GM21423 (cell line): Measurements from ENCODE around the gene MAP7.

ENCODE experiments used
- ATAC-seq: cut with Tn5 transposase; IDR thresholded peaks from one replicate; pipeline ENCODE4 v1.9.1; 2021; ENCODE audit warnings: mild to moderate bottlenecking, moderate library complexity; ENCODE audit not compliant: unreplicated experiment

Gene MAP7

GRCh38 chr6:136566007-136566487 is 15.8 kb upstream of the MAP7 start:
- no peak for ATAC-seq

- no peak for ATAC-seq
Observed at GRCh38 chr6:136564180-136564579, 14.0 kb upstream of the MAP7 start.

GRCh38 chr6:136563386-136564152 is 13.3 kb upstream of the MAP7 start:
- no peak for ATAC-seq

GRCh38 chr6:136562211-136562610 is 12.0 kb upstream of the MAP7 start:
- no peak for ATAC-seq

- ATAC-seq = no peak
Observed at GRCh38 chr6:136553166-136553787, 3.1 kb upstream of the MAP7 start.

GRCh38 chr6:136552054-136552453 is 1.8 kb upstream of the MAP7 start:
- no peak for ATAC-seq

GRCh38 chr6:136551103-136551502 is 881 bp upstream of the MAP7 start:
- no peak for ATAC-seq

- ATAC-seq = peak; percentile 47
Observed at GRCh38 chr6:136550045-136550329, 235 bp downstream of the MAP7 start.

- no peak for ATAC-seq
Observed at GRCh38 chr6:136549300-136550044, 750 bp downstream of the MAP7 start.

- no peak for ATAC-seq
Observed at GRCh38 chr6:136548582-136549299, 1.5 kb downstream of the MAP7 start.

- no peak for ATAC-seq
Observed at GRCh38 chr6:136547871-136548270, 2.4 kb downstream of the MAP7 start.

GRCh38 chr6:136547336-136547735 is 2.9 kb downstream of the MAP7 start:
- no peak for ATAC-seq

- no peak for ATAC-seq
Observed at GRCh38 chr6:136546331-136546730, 3.9 kb downstream of the MAP7 start.

GRCh38 chr6:136544326-136544725 is 5.9 kb downstream of the MAP7 start:
- ATAC-seq = no peak

GRCh38 chr6:136541395-136541794 is 8.8 kb downstream of the MAP7 start:
- ATAC-seq = no peak

- no peak for ATAC-seq
Observed at GRCh38 chr6:136539967-136540652, 10.1 kb downstream of the MAP7 start.

GRCh38 chr6:136538836-136539235 is 11.4 kb downstream of the MAP7 start:
- no peak for ATAC-seq

- no peak for ATAC-seq
Observed at GRCh38 chr6:136535880-136536650, 14.2 kb downstream of the MAP7 start.

- ATAC-seq = no peak
Observed at GRCh38 chr6:136535017-136535765, 15.0 kb downstream of the MAP7 start.
